Mesenchymal stem cell (in vitro differentiated cells and primary cell): ENCODE measurements around the gene CWF19L1.
A peak's percentile ranks its signal among the peaks of the same experiment; 100 is the strongest.

ENCODE experiments used
- DNase-seq: peaks from one replicate; pipeline ENCODE4 v3.0.0-alpha.2; 2013
- H2AFZ ChIP-seq: one replicate; pipeline ENCODE4 v1.6.1; 2013; ENCODE audit warnings: low read depth, mild to moderate bottlenecking, control low read depth, inconsistent platforms, low read length, moderate library complexity
- H2AK5ac ChIP-seq: 2 replicates; pipeline ENCODE4 v1.6.1; 2013; ENCODE audit warnings: low read length, moderate library complexity, mild to moderate bottlenecking, inconsistent platforms; ENCODE audit not compliant: severe bottlenecking
- H2BK120ac ChIP-seq: one replicate; pipeline ENCODE4 v1.6.1; 2013; ENCODE audit warnings: low read depth, mild to moderate bottlenecking, inconsistent platforms, low read length, moderate library complexity
- H2BK12ac ChIP-seq, 2 experiments: one replicate each; pipeline ENCODE4 v1.6.1; 2013; ENCODE audit warnings: inconsistent platforms in 2 of 2, low read length in 2 of 2, mild to moderate bottlenecking in 2 of 2, moderate library complexity in 2 of 2, control low read depth in 1 of 2
- H2BK15ac ChIP-seq: one replicate; pipeline ENCODE4 v1.6.1; 2013; ENCODE audit warnings: mild to moderate bottlenecking, low read depth, inconsistent platforms; ENCODE audit not compliant: poor library complexity, severe bottlenecking
- H2BK5ac ChIP-seq: 2 replicates; pipeline ENCODE4 v1.6.1; 2013; ENCODE audit warnings: low read depth, mild to moderate bottlenecking, low read length, control low read depth, inconsistent platforms; ENCODE audit not compliant: poor library complexity, severe bottlenecking
- H3K14ac ChIP-seq, 2 experiments: one replicate each; pipeline ENCODE4 v1.6.1; 2013; ENCODE audit warnings: inconsistent platforms in 2 of 2, low read length in 2 of 2, control low read depth in 1 of 2, mild to moderate bottlenecking in 1 of 2, moderate library complexity in 1 of 2
- H3K18ac ChIP-seq, 2 experiments: one replicate each; pipeline ENCODE4 v1.6.1; 2013; ENCODE audit warnings: inconsistent platforms in 2 of 2, low read length in 2 of 2, control low read depth in 1 of 2, low read depth in 1 of 2, mild to moderate bottlenecking in 1 of 2
- H3K23ac ChIP-seq, 2 experiments: one replicate each; pipeline ENCODE4 v1.6.1; 2013; ENCODE audit warnings: inconsistent platforms in 2 of 2, low read length in 2 of 2, mild to moderate bottlenecking in 2 of 2, moderate library complexity in 2 of 2, control low read depth in 1 of 2
- H3K27ac ChIP-seq: 2 replicates; pipeline ENCODE4 v1.5.1; 2013; ENCODE audit warnings: mild to moderate bottlenecking, moderate library complexity, low read length, control low read depth, inconsistent platforms; ENCODE audit not compliant: poor library complexity, severe bottlenecking
- H3K27me3 ChIP-seq, 2 experiments: 2 replicates each; pipeline versions ENCODE4 v1.6.1 to v1.7.0; 2013; ENCODE audit warnings: low read length in 2 of 2, mild to moderate bottlenecking in 2 of 2, moderate library complexity in 2 of 2, control low read depth in 1 of 2, inconsistent platforms in 1 of 2; ENCODE audit not compliant: control insufficient read depth in 1 of 2, insufficient read depth in 1 of 2
- H3K36me3 ChIP-seq, 2 experiments: 2 replicates each; pipeline versions ENCODE4 v1.6.1 to v1.7.0; 2013; ENCODE audit warnings: low read length in 2 of 2, control low read depth in 1 of 2, inconsistent platforms in 1 of 2, low read depth in 1 of 2, mild to moderate bottlenecking in 1 of 2; ENCODE audit not compliant: insufficient read depth in 2 of 2, control insufficient read depth in 1 of 2
- H3K4ac ChIP-seq, 2 experiments: one replicate each; pipeline ENCODE4 v1.6.1; 2013; ENCODE audit warnings: inconsistent platforms in 2 of 2, low read length in 2 of 2, mild to moderate bottlenecking in 2 of 2, moderate library complexity in 2 of 2, control low read depth in 1 of 2, low read depth in 1 of 2
- H3K4me1 ChIP-seq: 2 replicates; pipeline ENCODE4 v1.6.1; 2013; ENCODE audit warnings: low read depth, low read length, control low read depth; ENCODE audit not compliant: control insufficient read depth, insufficient read depth
- H3K4me2 ChIP-seq: 2 replicates; pipeline ENCODE4 v1.6.1; 2013; ENCODE audit warnings: low read length, mild to moderate bottlenecking, inconsistent platforms; ENCODE audit not compliant: poor library complexity, severe bottlenecking
- H3K4me3 ChIP-seq, 2 experiments: 2 replicates each; pipeline versions ENCODE4 v1.5.1 to v1.7.0; 2013; ENCODE audit warnings: low read length in 2 of 2, mild to moderate bottlenecking in 2 of 2, control low read depth in 1 of 2, low read depth in 1 of 2; ENCODE audit not compliant: insufficient read depth in 1 of 2
- H3K79me1 ChIP-seq: replicated peaks from 2 replicates; pipeline ENCODE4 v1.6.1; 2013; ENCODE audit warnings: mild to moderate bottlenecking, control low read depth, low read length, inconsistent platforms; ENCODE audit not compliant: poor library complexity, severe bottlenecking
- H3K9ac ChIP-seq: 2 replicates; pipeline ENCODE4 v1.7.0; 2013; ENCODE audit warnings: mild to moderate bottlenecking, low read length, moderate library complexity
- H3K9me3 ChIP-seq: 2 replicates; pipeline ENCODE4 v1.7.0; 2013; ENCODE audit warnings: mild to moderate bottlenecking, low read length; ENCODE audit not compliant: control insufficient read depth
- H4K8ac ChIP-seq: one replicate; pipeline ENCODE4 v1.6.1; 2013; ENCODE audit warnings: inconsistent platforms, mild to moderate bottlenecking, low read length, moderate library complexity
- H4K91ac ChIP-seq: one replicate; pipeline ENCODE4 v1.6.1; 2013; ENCODE audit warnings: mild to moderate bottlenecking, low read length, inconsistent platforms
- WGBS: methylation state at CpG from one replicate; pipeline ENCODE4 v1.1.7; 2013; ENCODE audit warnings: mixed read lengths; 5-methylcytosine and 5-hydroxymethylcytosine counted together

CWF19L1 gene

DNA sequence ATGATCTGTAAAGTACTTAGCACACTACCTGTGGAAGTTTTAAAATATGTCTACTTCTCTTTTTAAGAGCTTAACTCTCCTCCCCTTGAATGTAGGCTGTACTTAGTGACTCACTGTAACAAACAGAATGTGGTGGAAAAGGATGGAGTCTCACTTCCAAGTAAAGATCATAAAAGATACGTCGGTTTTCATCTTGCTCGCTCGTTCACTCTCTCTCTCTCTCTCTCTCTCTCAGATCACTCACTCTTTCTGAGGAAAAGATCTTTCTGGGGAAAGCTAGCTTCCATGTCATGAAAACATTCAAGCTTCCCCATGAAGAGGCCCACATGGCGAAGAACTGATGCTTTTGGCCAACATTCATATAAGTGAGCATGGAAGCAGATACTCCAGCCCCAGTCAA lies 43.6 kb downstream of the CWF19L1 start:
- WGBS, result 89% methylated on average over 5 of the region's 5 CpGs
- Histone ChIP-seq H3K9me3 (no peaks in the 10 kb centered on the region), H2BK120ac (no peak overlapping the region), H4K91ac (no peak overlapping the region), H3K14ac (no peak overlapping the region), H3K79me1 (peaks cover 14% of the 10 kb centered on the region), H3K18ac (no peak overlapping the region), H3K4me2 (no peak overlapping the region), H3K4me1 (peaks cover 4% of the 10 kb centered on the region), H2BK12ac (no peak overlapping the region), H3K4me3 (no peak overlapping the region), H2AK5ac (no peak overlapping the region), H3K9ac (no peak overlapping the region), H2BK15ac (no peak overlapping the region), H2BK5ac (no peak overlapping the region), H3K27ac (no peak overlapping the region), H3K23ac (no peak overlapping the region), H3K27me3 (no peaks in the 10 kb centered on the region), H3K36me3 (peaks cover 9 to 66% of the 10 kb centered on the region in 2 experiments), H4K8ac (no peak overlapping the region), H3K4ac (no peak overlapping the region), H2AFZ (no peak overlapping the region)
- DNase-seq, result no peak

DNA sequence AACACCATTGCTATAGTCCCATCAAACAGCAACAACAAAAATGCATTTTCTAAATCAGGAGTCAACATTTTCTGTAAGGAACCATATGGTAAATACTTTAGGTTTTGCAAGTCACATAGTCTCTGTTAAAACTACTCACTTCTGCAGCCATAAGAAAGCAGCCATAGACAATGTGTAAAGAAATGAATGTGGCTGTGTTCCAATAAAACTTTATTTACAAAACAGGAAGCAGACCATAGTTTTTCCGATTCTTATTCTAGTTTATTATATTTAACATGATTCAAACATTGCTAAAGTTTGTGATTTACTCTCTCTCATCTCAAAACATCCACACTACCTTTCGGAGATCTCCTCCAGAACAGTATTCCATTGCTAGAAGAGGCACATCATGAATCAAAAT lies 44.9 kb downstream of the CWF19L1 start:
- Histone ChIP-seq H3K18ac (no peak overlapping the region), H3K14ac (no peak overlapping the region), H2AFZ (no peak overlapping the region), H2BK120ac (no peak overlapping the region), H3K79me1 (peaks cover 14% of the 10 kb centered on the region), H3K4me2 (no peak overlapping the region), H4K91ac (no peak overlapping the region), H3K4ac (no peak overlapping the region), H3K27ac (no peak overlapping the region), H2BK5ac (no peak overlapping the region), H3K4me1 (no peaks in the 10 kb centered on the region), H2AK5ac (no peak overlapping the region), H2BK15ac (no peak overlapping the region), H3K4me3 (no peak overlapping the region), H3K36me3 (peaks cover 11 to 79% of the 10 kb centered on the region in 2 experiments), H4K8ac (no peak overlapping the region), H2BK12ac (no peak overlapping the region), H3K23ac (no peak overlapping the region), H3K27me3 (no peaks in the 10 kb centered on the region), H3K9me3 (no peaks in the 10 kb centered on the region), H3K9ac (no peak overlapping the region)
- DNase-seq, result no peak
- WGBS, result 100% methylated on average over 1 of the region's 2 CpGs

DNA sequence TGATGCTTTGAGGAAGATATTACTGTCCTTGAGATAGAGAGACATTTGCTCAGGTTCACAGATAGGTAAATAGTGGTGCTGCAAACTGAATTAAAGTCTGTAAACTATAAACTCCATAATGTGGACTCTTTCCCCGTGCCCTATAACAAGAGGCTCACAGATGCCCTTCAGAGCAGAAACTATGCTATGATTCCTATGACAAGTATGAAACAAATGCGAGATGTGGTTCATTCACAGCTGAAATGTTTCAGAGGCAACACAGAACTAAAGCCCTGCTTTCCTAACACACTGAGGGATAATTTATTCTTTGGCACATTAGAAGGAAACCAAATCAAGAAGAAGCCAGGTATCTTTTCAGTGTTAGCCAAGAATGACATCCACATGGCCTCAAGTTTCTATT lies 51.4 kb downstream of the CWF19L1 start:
- Histone ChIP-seq H3K4ac (no peak overlapping the region), H2BK5ac (no peak overlapping the region), H2BK120ac (no peak overlapping the region), H2AFZ (no peak overlapping the region), H3K27me3 (no peaks in the 10 kb centered on the region), H3K27ac (no peak overlapping the region), H3K14ac (no peak overlapping the region), H3K18ac (no peak overlapping the region), H3K23ac (no peak overlapping the region), H3K9me3 (no peaks in the 10 kb centered on the region), H2BK15ac (no peak overlapping the region), H3K79me1 (peaks cover 1% of the 10 kb centered on the region), H3K4me2 (no peak overlapping the region), H3K9ac (no peak overlapping the region), H3K4me3 (no peak overlapping the region), H3K4me1 (no peaks in the 10 kb centered on the region), H2AK5ac (no peak overlapping the region), H2BK12ac (no peak overlapping the region), H4K8ac (no peak overlapping the region), H4K91ac (no peak overlapping the region), H3K36me3 (peaks cover 18 to 90% of the 10 kb centered on the region in 2 experiments)
- whole genome bisulfite sequencing, result 91% methylated on average over 2 of the region's 2 CpGs
- DNase-seq, result no peak

DNA sequence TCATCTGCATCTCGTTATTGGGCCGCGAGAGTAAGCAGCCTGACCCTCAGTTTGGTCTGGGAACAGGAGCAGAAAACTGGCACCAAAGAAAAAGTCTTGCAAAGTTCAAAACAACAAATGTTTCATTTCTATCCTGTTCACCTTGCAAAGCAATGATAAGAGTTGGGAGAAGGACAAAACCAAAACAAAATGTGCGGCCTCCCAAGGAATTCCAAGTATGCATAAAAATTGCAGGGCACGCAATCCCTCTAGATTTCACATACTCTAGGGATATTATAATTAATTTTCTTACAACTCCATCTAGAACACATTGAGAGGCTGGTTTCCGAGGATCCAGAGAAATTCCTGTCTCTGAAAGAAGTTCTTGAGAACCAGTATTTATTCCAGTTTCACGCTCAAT lies 58.1 kb downstream of the CWF19L1 start:
- Histone ChIP-seq H3K9ac (no peak overlapping the region), H3K14ac (no peak overlapping the region), H3K4ac (no peak overlapping the region), H4K91ac (no peak overlapping the region), H2BK5ac (no peak overlapping the region), H2BK12ac (no peak overlapping the region), H4K8ac (no peak overlapping the region), H3K4me1 (peaks cover 6% of the 10 kb centered on the region), H3K23ac (no peak overlapping the region), H2AK5ac (peak overlapping the region; percentile 10), H2BK120ac (no peak overlapping the region), H3K27me3 (no peaks in the 10 kb centered on the region), H2AFZ (no peak overlapping the region), H3K9me3 (no peaks in the 10 kb centered on the region), H3K79me1 (peaks cover 3% of the 10 kb centered on the region), H3K27ac (peak overlapping the region; percentile 85), H3K4me2 (no peak overlapping the region), H3K36me3 (peaks cover 8 to 79% of the 10 kb centered on the region in 2 experiments), H2BK15ac (no peak overlapping the region), H3K18ac (no peak overlapping the region), H3K4me3 (no peak overlapping the region)
- 82% methylated on average over 7 of the region's 7 CpGs for WGBS
- no peak for DNase-seq
